ENCODE data around the gene ROBO3.

Gene ROBO3

GRCh38 chr11:124843616-124843910 is 21.7 kb upstream of the ROBO3 start:
- DNase-seq: no peak

GRCh38 chr11:124844664-124845079 is 20.6 kb upstream of the ROBO3 start:
- DNase-seq: no peak

GRCh38 chr11:124846070-124846673 is 19.1 kb upstream of the ROBO3 start:
- DNase-seq: no peak

GRCh38 chr11:124859171-124859570 is 6.1 kb upstream of the ROBO3 start:
- DNase-seq: no peak

- no peak for DNase-seq
Observed at GRCh38 chr11:124861670-124862069, 3.6 kb upstream of the ROBO3 start.

- no peak for DNase-seq
Observed at GRCh38 chr11:124863137-124863825, 2.0 kb upstream of the ROBO3 start.

- DNase-seq: no peak
Observed at GRCh38 chr11:124863826-124864165, 1.4 kb upstream of the ROBO3 start.

- no peak for DNase-seq
Observed at GRCh38 chr11:124864176-124864891, 898 bp upstream of the ROBO3 start.

GRCh38 chr11:124864892-124865180 is 396 bp upstream of the ROBO3 start:
- no peak for DNase-seq

GRCh38 chr11:124865902-124866851 is 945 bp downstream of the ROBO3 start:
- no peak for DNase-seq

- DNase-seq: no peak
Observed at GRCh38 chr11:124867700-124868099, 2.5 kb downstream of the ROBO3 start.

- DNase-seq: no peak
Observed at GRCh38 chr11:124868331-124869274, 3.4 kb downstream of the ROBO3 start.

GRCh38 chr11:124869331-124869730 is 4.1 kb downstream of the ROBO3 start:
- DNase-seq: no peak

- no peak for DNase-seq
Observed at GRCh38 chr11:124869856-124870387, 4.7 kb downstream of the ROBO3 start.

- DNase-seq: no peak
Observed at GRCh38 chr11:124870430-124870829, 5.2 kb downstream of the ROBO3 start.

GRCh38 chr11:124872280-124872679 is 7.0 kb downstream of the ROBO3 start:
- no peak for DNase-seq

GRCh38 chr11:124872741-124873140 is 7.5 kb downstream of the ROBO3 start:
- DNase-seq: no peak

GRCh38 chr11:124873951-124874350 is 8.7 kb downstream of the ROBO3 start:
- DNase-seq: no peak

- no peak for DNase-seq
Observed at GRCh38 chr11:124874571-124875255, 9.5 kb downstream of the ROBO3 start.

GRCh38 chr11:124875401-124875800 is 10.2 kb downstream of the ROBO3 start:
- DNase-seq: no peak
